AG10803 (cell line): Measurements from ENCODE around the gene RARS2.
A peak's percentile ranks its signal among the peaks of the same experiment; 100 is the strongest.
"Not testable (repeated sequence)": the region's sequence is repeated elsewhere in the genome, so short reads cannot be mapped to it uniquely, and the experiment has no call there.

Source experiments
- DNase-seq: peaks from one replicate; pipeline ENCODE4 v3.0.0; 2010; ENCODE audit warnings: low read depth
- H3K4me3 ChIP-seq: 2 replicates; pipeline ENCODE4 v1.5.1; 2011; ENCODE audit warnings: mild to moderate bottlenecking, low read length, control low read depth
- CTCF ChIP-seq: conservative IDR thresholded peaks from 2 replicates; pipeline ENCODE4 v1.5.1; 2011; ENCODE audit warnings: mild to moderate bottlenecking, low read length, control low read depth, inconsistent platforms

Gene RARS2

DNA sequence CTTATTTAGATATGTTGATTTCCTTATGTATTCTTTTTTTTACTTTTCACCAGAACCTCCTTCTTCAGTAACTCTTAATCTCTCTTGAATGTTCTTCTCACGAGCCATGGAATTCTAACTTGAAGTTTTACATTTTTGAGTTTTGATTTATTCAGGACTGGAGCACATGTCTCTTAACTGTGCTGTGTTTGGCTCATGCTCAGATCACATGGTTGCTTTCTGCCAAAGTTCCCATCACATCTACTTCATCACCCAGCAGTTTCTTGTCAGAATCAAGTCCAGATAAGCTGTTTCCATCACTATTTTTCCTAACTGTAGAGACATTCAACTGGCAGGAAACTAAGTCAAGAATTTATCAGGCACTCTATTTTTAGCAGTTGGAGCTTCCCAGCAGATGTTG, 85.3 kb downstream of the RARS2 start:
- no peak for TF ChIP-seq CTCF
- H3K4me3 ChIP-seq = no peak overlapping the region
- peak; percentile 4 for DNase-seq

DNA sequence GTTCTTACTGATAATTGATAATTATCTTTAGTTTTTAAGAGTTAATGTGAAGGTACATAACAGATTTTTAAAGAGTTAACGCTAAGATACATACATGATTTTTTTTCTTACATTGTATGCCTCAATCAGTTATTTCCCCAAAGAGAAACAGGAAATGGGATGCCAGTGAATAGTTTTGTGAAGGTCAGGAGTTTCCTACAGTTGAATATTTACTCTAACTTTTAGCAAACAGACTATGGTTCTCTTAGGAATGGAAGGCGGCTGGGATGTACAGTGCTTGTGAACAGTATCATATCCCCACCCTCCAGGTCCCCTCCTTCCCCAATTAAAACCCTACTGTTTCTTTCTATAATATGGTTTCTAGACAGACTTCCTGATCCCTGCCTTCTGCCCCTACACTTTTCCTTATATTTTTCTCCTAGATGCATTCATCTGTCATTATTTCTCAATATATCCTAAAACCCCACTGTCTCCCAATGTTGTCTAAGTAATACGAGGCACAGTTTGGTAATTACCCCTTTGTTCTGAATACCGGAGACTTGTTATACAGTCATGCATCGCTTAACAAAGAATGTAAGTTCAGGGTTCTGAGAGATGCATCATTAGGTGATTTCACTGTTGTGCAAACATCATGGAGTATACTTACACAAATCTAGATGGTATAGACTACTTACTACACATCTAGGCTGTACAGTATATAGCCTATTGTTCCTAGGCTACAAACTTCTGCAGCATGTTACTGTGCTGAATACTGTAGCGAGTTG, 87.8 kb downstream of the RARS2 start:
- TF ChIP-seq CTCF = no peak
- H3K4me3 ChIP-seq = no peak overlapping the region
- DNase-seq = no peak

DNA sequence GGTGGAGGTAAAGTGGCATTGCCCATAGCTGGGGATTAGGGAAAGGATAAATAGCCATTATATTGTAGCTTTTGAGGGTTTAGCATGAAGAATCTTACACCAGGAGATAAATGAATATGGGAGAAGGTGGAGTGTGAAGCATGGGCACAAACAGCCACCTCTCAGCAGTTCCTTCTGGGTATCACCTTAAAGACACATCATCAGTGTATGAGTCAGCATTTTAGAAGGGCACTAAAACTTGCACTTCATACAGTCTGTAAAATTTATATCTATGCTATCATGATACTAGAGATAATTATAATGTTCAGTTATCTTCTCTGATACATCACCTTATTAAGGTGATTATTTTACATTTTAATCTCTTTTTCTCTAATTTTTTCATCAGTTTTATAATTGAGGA, 91.7 kb downstream of the RARS2 start:
- TF ChIP-seq CTCF = no peak
- H3K4me3 ChIP-seq = no peak overlapping the region
- DNase-seq = no peak

DNA sequence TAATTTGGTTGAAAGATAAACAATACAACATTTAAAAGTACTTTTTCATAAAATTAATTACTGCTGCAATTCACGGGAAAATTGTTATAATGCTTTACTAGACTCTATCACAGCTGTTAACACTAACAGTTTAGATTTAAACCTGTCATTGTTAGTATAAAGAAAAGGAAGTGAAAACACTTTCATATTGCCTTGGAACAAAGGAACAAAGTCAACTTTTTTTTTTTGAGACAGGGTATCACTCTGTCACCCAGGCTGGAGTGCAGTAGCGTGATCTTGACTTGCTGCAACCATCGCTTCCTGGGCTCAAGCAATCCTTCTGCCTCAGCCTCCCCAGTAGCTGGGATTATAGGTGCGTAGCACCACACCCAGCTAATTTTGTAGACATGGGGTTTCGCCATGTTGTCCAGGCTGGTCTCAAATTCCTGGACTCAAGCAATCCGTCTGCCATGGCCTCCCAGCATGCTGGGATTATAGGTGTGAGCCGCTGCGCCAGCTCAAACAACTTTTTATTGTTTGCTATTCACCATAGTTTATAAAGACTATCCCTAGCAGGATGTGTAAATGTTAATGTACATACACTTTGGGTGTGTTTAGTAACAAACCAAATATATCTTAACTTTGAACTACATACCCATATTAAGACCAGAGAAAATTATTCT, 94.9 kb downstream of the RARS2 start:
- no peak for DNase-seq

DNA sequence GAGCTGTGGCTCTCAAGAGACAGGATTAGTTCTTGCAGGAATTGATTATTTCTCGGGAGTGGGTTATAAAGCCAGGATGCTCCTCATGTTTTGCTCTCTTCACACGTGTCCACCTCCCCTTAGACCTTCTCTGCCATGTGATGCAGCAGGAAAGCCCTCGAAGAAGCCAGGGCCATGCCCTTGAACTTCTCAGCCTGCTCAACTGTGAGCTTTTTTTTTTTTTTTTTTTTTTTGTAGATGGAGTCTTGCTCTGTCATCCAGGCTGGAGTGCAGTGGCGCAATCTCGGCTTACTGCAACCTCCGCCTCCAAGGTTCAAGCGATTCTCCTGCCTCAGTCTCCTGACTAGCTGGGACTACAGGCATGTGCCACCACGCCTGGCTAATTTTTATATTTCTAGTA, 100.5 kb downstream of the RARS2 start:
- H3K4me3 ChIP-seq, DNase-seq: not testable (repeated sequence)

More for the DNA sequence above, 94.9 kb downstream of the RARS2 start:
- H3K4me3 ChIP-seq = no peak overlapping the region
- TF ChIP-seq CTCF = no peak

GRCh38 chr6:87487555-87487954, 102.2 kb downstream of the RARS2 start:
- no peak for TF ChIP-seq CTCF
- DNase-seq = peak; percentile 4
- no peak overlapping the region for H3K4me3 ChIP-seq

DNA sequence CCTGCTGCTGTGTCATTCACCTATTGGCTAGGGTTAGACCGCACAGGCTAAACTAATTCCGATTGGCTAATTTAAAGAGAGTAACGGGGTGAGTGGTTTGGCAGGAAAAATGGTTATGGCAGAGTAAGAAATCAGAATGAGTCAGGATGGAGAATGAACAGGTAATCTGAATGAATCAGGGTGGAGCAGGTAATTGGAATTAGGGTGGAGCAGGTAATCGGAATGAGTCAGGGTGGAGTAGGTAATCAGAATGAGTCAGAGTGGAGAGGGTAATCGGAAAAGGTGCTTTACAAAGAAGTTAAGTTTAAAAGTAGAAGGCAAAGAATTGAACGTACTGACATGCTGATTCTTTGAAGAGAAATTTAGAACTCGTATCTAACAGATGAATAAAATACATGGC, 105.3 kb downstream of the RARS2 start:
- H3K4me3 ChIP-seq = no peak overlapping the region
- no peak for TF ChIP-seq CTCF
- no peak for DNase-seq
